Measurements from ENCODE around the gene DISC1. TPM values are rescaled to one million over a fixed set of nuclear protein-coding genes. Genes with fewer than 3 reads are reported as not detected.

Gene DISC1
- total RNA-seq, 5 donors from 2014 or later (not counting 1 experiment from before 2014, with no cell fraction given) = 12.9 to 37.0 (median 14.6) TPM

DNA sequence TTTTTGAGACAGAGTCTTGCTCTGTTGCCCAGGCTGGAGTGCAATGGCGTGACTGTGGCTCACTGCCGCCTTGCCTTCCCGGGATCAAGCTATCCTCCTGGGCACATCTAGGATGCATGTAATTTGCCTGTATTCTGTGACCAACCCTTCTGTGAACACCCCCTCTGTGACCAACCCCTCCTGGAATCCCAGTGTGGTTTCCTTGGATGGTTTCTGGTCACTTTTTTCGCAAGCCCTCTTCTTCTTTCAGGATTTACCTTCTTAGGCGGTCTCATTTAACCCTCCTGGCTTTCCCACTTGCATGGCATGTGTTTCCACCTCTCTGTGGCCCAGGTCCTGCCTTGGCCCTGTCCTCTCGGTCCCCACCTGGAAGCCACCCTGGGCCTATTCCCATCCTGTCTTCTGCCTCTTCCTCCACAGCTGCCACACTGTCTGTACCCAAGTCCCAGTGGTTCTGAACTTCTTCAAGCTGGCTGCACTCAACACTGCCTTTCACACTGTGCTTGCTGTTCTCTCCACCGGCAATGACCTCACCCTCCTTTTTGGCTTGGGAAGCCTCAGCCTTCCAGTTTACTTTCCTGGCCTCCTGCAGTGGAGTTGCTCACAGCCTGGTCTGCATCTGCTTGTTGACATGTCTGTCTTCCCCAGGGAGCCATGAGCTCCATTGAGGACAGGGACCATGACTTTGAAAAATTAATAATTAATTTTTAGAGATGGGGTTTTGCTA, 57.0 kb downstream of the DISC1 start:
- ATAC-seq (replicated peaks in 1 of 4) = no peak
- DNase-seq = no peak
- Histone ChIP-seq H3K9me3 (no peaks in the 10 kb centered on the region), H3K4me1 (ENCODE audit: control insufficient read depth in 1 of 2, extremely low read depth in 1 of 2, insufficient read depth in 2 of 2, low read length in 2 of 2) (no peaks in the 10 kb centered on the region), H3K27ac (ENCODE audit: low read length) (no peak overlapping the region), H3K36me3 (ENCODE audit: control insufficient read depth in 2 of 2, extremely low read depth in 1 of 2, insufficient read depth in 1 of 2, low read length in 1 of 2) (no peaks in the 10 kb centered on the region), H3K4me3 (ENCODE audit: control insufficient read depth in 1 of 2, extremely low read depth in 1 of 2, low read length in 1 of 2) (no peak overlapping the region), H3K27me3 (replicated peaks in 1 of 2; ENCODE audit: control insufficient read depth in 2 of 2, extremely low read depth in 1 of 2, insufficient read depth in 2 of 2, low read length in 1 of 2) (peaks cover 0 to 7% of the 10 kb centered on the region in 2 experiments)
- Mint-ChIP-seq H3K9me3 (peaks cover 0 to 7% (median 5%) of the 10 kb centered on the region in 3 donors), H3K27me3 (no peaks in the 10 kb centered on the region), H3K36me3 (peaks cover 19% of the 10 kb centered on the region), H3K4me1 (peaks cover 9 to 16% (median 10%) of the 10 kb centered on the region in 3 donors), H3K27ac (no peak overlapping the region), H3K4me3 (no peak overlapping the region)
- ChIA-PET CTCF (no interaction called here), POLR2A (no interaction called here)
- WGBS (ENCODE audit: insufficient coverage) = 97% methylated on average over 7 of the region's 7 CpGs

DNA sequence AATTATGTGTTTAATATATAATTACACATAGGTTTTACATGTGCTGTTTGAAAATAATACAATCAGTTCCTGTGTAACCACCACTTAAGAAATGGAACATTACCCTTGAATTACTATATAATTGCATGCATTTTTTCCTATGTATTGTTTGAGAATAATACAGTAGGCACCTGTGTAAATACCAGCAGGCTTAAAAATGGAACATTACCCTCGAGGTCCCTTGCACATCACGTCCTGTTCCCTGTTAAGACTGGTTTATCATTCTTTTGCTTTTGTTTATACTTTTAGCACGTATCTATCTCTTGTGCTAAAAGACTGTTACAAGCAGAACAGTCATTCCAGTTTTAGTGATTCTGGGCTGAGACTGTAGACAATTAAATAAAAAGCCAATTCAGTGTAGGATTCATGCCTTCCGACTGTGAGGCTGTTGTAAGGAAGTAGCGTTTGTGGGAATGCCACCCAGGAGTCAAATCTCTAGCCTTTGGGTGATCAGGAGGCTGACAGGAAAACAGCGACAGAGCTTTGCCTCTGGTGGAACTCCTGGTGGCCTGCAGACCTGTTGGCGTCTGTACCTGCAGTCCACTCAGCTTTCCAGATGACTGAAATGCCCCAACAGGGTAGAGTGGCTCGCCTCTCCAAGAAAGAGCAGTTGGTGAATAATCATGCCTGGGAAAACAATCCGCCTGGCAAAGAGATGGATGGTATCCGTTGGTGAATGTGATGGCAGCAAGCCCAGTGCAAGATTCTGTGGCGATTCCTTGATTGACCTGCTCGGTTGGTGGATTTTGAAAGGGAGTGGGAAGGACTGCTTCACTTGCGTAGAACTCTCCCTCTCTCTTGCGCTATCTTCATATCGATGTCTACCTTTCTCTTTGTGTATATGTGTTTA, 58.0 kb downstream of the DISC1 start:
- Histone ChIP-seq H3K27ac (ENCODE audit: low read length) (no peak overlapping the region), H3K36me3 (ENCODE audit: control insufficient read depth in 2 of 2, extremely low read depth in 1 of 2, insufficient read depth in 1 of 2, low read length in 1 of 2) (no peaks in the 10 kb centered on the region), H3K4me3 (ENCODE audit: control insufficient read depth in 1 of 2, extremely low read depth in 1 of 2, low read length in 1 of 2) (no peak overlapping the region), H3K27me3 (replicated peaks in 1 of 2; ENCODE audit: control insufficient read depth in 2 of 2, extremely low read depth in 1 of 2, insufficient read depth in 2 of 2, low read length in 1 of 2) (peaks cover 0 to 7% of the 10 kb centered on the region in 2 experiments), H3K4me1 (ENCODE audit: control insufficient read depth in 1 of 2, extremely low read depth in 1 of 2, insufficient read depth in 2 of 2, low read length in 2 of 2) (no peaks in the 10 kb centered on the region), H3K9me3 (no peaks in the 10 kb centered on the region)
- no peak overlapping the region for H3K4me3 Mint-ChIP-seq
- WGBS (ENCODE audit: insufficient coverage) = 94% methylated on average over 7 of the region's 15 CpGs
- H3K36me3 Mint-ChIP-seq = peaks cover 23% of the 10 kb centered on the region
- peaks cover 0 to 7% (median 5%) of the 10 kb centered on the region in 3 donors for H3K9me3 Mint-ChIP-seq
- no peak for ATAC-seq (replicated peaks in 1 of 4)
- peaks cover 4 to 16% (median 6%) of the 10 kb centered on the region in 3 donors for H3K4me1 Mint-ChIP-seq
- CTCF ChIA-PET = no interaction called here
- no peak overlapping the region for H3K27ac Mint-ChIP-seq
- DNase-seq = no peak
- POLR2A ChIA-PET = no interaction called here
- no peaks in the 10 kb centered on the region for H3K27me3 Mint-ChIP-seq

GRCh38 chr1:231686384-231686783, 59.8 kb downstream of the DISC1 start:
- Mint-ChIP-seq H3K27ac (no peak overlapping the region), H3K4me1 (peaks cover 13 to 17% (median 15%) of the 10 kb centered on the region in 3 donors), H3K36me3 (peaks cover 23% of the 10 kb centered on the region), H3K9me3 (peaks cover 0 to 7% (median 5%) of the 10 kb centered on the region in 3 donors), H3K27me3 (no peaks in the 10 kb centered on the region), H3K4me3 (no peak overlapping the region)
- Histone ChIP-seq H3K36me3 (ENCODE audit: control insufficient read depth in 2 of 2, extremely low read depth in 1 of 2, insufficient read depth in 1 of 2, low read length in 1 of 2) (no peaks in the 10 kb centered on the region), H3K4me3 (ENCODE audit: control insufficient read depth in 1 of 2, extremely low read depth in 1 of 2, low read length in 1 of 2) (no peak overlapping the region), H3K9me3 (no peaks in the 10 kb centered on the region), H3K27me3 (replicated peaks in 1 of 2; ENCODE audit: control insufficient read depth in 2 of 2, extremely low read depth in 1 of 2, insufficient read depth in 2 of 2, low read length in 1 of 2) (peaks cover 0 to 7% of the 10 kb centered on the region in 2 experiments), H3K4me1 (ENCODE audit: control insufficient read depth in 1 of 2, extremely low read depth in 1 of 2, insufficient read depth in 2 of 2, low read length in 2 of 2) (no peaks in the 10 kb centered on the region), H3K27ac (ENCODE audit: low read length) (no peak overlapping the region)
- ChIA-PET CTCF (no interaction called here), POLR2A (no interaction called here)
- ATAC-seq (replicated peaks in 1 of 4) = no peak
- 96% methylated on average over 3 of the region's 4 CpGs for WGBS (ENCODE audit: insufficient coverage)
- DNase-seq = no peak

- Histone ChIP-seq H3K27me3 (replicated peaks in 1 of 2; ENCODE audit: control insufficient read depth in 2 of 2, extremely low read depth in 1 of 2, insufficient read depth in 2 of 2, low read length in 1 of 2) (peaks cover 0 to 5% of the 10 kb centered on the region in 2 experiments), H3K4me1 (ENCODE audit: control insufficient read depth in 1 of 2, extremely low read depth in 1 of 2, insufficient read depth in 2 of 2, low read length in 2 of 2) (no peaks in the 10 kb centered on the region), H3K4me3 (ENCODE audit: control insufficient read depth in 1 of 2, extremely low read depth in 1 of 2, low read length in 1 of 2) (no peak overlapping the region), H3K36me3 (ENCODE audit: control insufficient read depth in 2 of 2, extremely low read depth in 1 of 2, insufficient read depth in 1 of 2, low read length in 1 of 2) (peaks cover 3 to 5% of the 10 kb centered on the region in 2 donors), H3K27ac (ENCODE audit: low read length) (no peak overlapping the region), H3K9me3 (no peaks in the 10 kb centered on the region)
- no peak for ATAC-seq (replicated peaks in 1 of 4)
- no peak for DNase-seq
- ChIA-PET POLR2A (no interaction called here), CTCF (interaction anchor here in 1 of 2 donors (0.7 kb wide), 1 partner anchor 674 kb away, joined by 3 read pairs; no protein-coding TSS in a partner anchor)
- H3K9me3 Mint-ChIP-seq = peaks cover 0 to 7% (median 5%) of the 10 kb centered on the region in 3 donors
- no peak overlapping the region for H3K4me3 Mint-ChIP-seq
- H3K27me3 Mint-ChIP-seq = no peaks in the 10 kb centered on the region
- H3K27ac Mint-ChIP-seq = no peak overlapping the region
- H3K4me1 Mint-ChIP-seq = peaks cover 12 to 17% (median 15%) of the 10 kb centered on the region in 3 donors
- WGBS (ENCODE audit: insufficient coverage) = 74% methylated on average over 3 of the region's 4 CpGs
- H3K36me3 Mint-ChIP-seq = peaks cover 20% of the 10 kb centered on the region
Observed at GRCh38 chr1:231688989-231689388, 62.4 kb downstream of the DISC1 start.

- ChIA-PET POLR2A (no interaction called here), CTCF (no interaction called here)
- 78% methylated on average over 6 of the region's 9 CpGs for WGBS (ENCODE audit: insufficient coverage)
- Histone ChIP-seq H3K4me1 (ENCODE audit: control insufficient read depth in 1 of 2, extremely low read depth in 1 of 2, insufficient read depth in 2 of 2, low read length in 2 of 2) (no peaks in the 10 kb centered on the region), H3K4me3 (ENCODE audit: control insufficient read depth in 1 of 2, extremely low read depth in 1 of 2, low read length in 1 of 2) (peak overlapping the region in 1 of 2 donors; percentile 10), H3K27me3 (replicated peaks in 1 of 2; ENCODE audit: control insufficient read depth in 2 of 2, extremely low read depth in 1 of 2, insufficient read depth in 2 of 2, low read length in 1 of 2) (peaks cover 0 to 5% of the 10 kb centered on the region in 2 experiments), H3K27ac (ENCODE audit: low read length) (no peak overlapping the region), H3K36me3 (ENCODE audit: control insufficient read depth in 2 of 2, extremely low read depth in 1 of 2, insufficient read depth in 1 of 2, low read length in 1 of 2) (peaks cover 5 to 8% of the 10 kb centered on the region in 2 donors), H3K9me3 (no peaks in the 10 kb centered on the region)
- DNase-seq = no peak
- peaks cover 0 to 7% (median 5%) of the 10 kb centered on the region in 3 donors for H3K9me3 Mint-ChIP-seq
- ATAC-seq (replicated peaks in 1 of 4) = no peak
- H3K27me3 Mint-ChIP-seq = no peaks in the 10 kb centered on the region
- peaks cover 21% of the 10 kb centered on the region for H3K36me3 Mint-ChIP-seq
- peak overlapping the region in 1 of 3 donors; percentile 6 for H3K4me3 Mint-ChIP-seq
- H3K27ac Mint-ChIP-seq = no peak overlapping the region
- H3K4me1 Mint-ChIP-seq = peaks cover 12 to 23% (median 19%) of the 10 kb centered on the region in 3 donors
Observed at GRCh38 chr1:231690059-231690458, 63.5 kb downstream of the DISC1 start.

GRCh38 chr1:231691618-231692259, 65.1 kb downstream of the DISC1 start:
- H3K27ac ChIP-seq (ENCODE audit: low read length) = no peak overlapping the region
- CTCF ChIA-PET = no interaction called here
- no peaks in the 10 kb centered on the region for H3K27me3 Mint-ChIP-seq
- no peaks in the 10 kb centered on the region for H3K4me1 ChIP-seq (ENCODE audit: control insufficient read depth in 1 of 2, extremely low read depth in 1 of 2, insufficient read depth in 2 of 2, low read length in 2 of 2)
- no peak overlapping the region for H3K27ac Mint-ChIP-seq
- no peak overlapping the region for H3K4me3 ChIP-seq (ENCODE audit: control insufficient read depth in 1 of 2, extremely low read depth in 1 of 2, low read length in 1 of 2)
- POLR2A ChIA-PET = no interaction called here
- ATAC-seq (replicated peaks in 1 of 4) (no peak), DNase-seq (no peak)
- 87% methylated on average over 6 of the region's 17 CpGs for WGBS (ENCODE audit: insufficient coverage)
- H3K36me3 ChIP-seq (ENCODE audit: control insufficient read depth in 2 of 2, extremely low read depth in 1 of 2, insufficient read depth in 1 of 2, low read length in 1 of 2) = peaks cover 5 to 8% of the 10 kb centered on the region in 2 donors
- peaks cover 12 to 37% (median 19%) of the 10 kb centered on the region in 3 donors for H3K4me1 Mint-ChIP-seq
- no peaks in the 10 kb centered on the region for H3K9me3 ChIP-seq
- H3K27me3 ChIP-seq (replicated peaks in 1 of 2; ENCODE audit: control insufficient read depth in 2 of 2, extremely low read depth in 1 of 2, insufficient read depth in 2 of 2, low read length in 1 of 2) = no peaks in the 10 kb centered on the region
- H3K9me3 Mint-ChIP-seq = peaks cover 0 to 5% (median 3%) of the 10 kb centered on the region in 3 donors
- H3K36me3 Mint-ChIP-seq = peaks cover 34% of the 10 kb centered on the region
- no peak overlapping the region for H3K4me3 Mint-ChIP-seq

Data from T-cell (primary cell).